WTC11 (cell line): Measurements from ENCODE around the gene TIMP4. TPM values are rescaled to one million over a fixed set of nuclear protein-coding genes. Genes with fewer than 3 reads are reported as not detected.

Source experiments
- ATAC-seq: fragments of 200-7000 bp; cut with Tn5 transposase; 2 replicates; pipeline ENCODE4 v1.10.0; 2021; ENCODE audit warnings: mild to moderate bottlenecking, moderate library complexity
- CTCF ChIA-PET: fragments of 300-600 bp; sonication (Branson Sonifier 250); formaldehyde crosslinking; loops from one replicate; lab custom pipeline; 2021; ENCODE audit warnings: antibody characterized with exemption; lab: Charles Lee
- POLR2A ChIA-PET: fragments of 350-600 bp; sonication (Branson Sonifier 250); formaldehyde crosslinking; loops from one replicate; lab custom pipeline; 2021; ENCODE audit warnings: antibody characterized with exemption; lab: Charles Lee
- DNase-seq: peaks from one replicate; pipeline ENCODE4 v3.0.0; 2021; ENCODE audit warnings: low spot score
- H3K27ac Mint-ChIP-seq: 2 replicates; pipeline ENCODE4 v1.8.0; 2021; ENCODE audit warnings: mixed read lengths
- H3K27me3 Mint-ChIP-seq: 2 replicates; pipeline ENCODE4 v1.8.0; 2021; ENCODE audit warnings: low read depth, mild to moderate bottlenecking, moderate library complexity, mixed read lengths
- H3K36me3 Mint-ChIP-seq: 2 replicates; pipeline ENCODE4 v1.8.0; 2021; ENCODE audit warnings: mixed read lengths
- H3K4me1 Mint-ChIP-seq: 2 replicates; pipeline ENCODE4 v1.8.0; 2022; ENCODE audit warnings: mixed read lengths
- H3K4me3 Mint-ChIP-seq: 2 replicates; pipeline ENCODE4 v1.8.0; 2021; ENCODE audit warnings: mild to moderate bottlenecking, moderate library complexity, mixed read lengths
- H3K9me3 Mint-ChIP-seq: 2 replicates; pipeline ENCODE4 v1.8.0; 2021; ENCODE audit warnings: mixed read lengths
- AFF4 ChIP-seq: sonication (generic); formaldehyde crosslinking; IDR thresholded peaks from 2 replicates; pipeline ENCODE4 v1.8.1; 2023; ENCODE audit warnings: mild to moderate bottlenecking, missing genetic modification reagents, borderline replicate concordance
- ATF2 ChIP-seq: sonication (generic); formaldehyde crosslinking; IDR thresholded peaks from 2 replicates; pipeline ENCODE4 v1.8.1; 2022; ENCODE audit warnings: low read depth, missing genetic modification reagents, borderline replicate concordance
- ESRRA ChIP-seq: sonication (generic); formaldehyde crosslinking; IDR thresholded peaks from 2 replicates; pipeline ENCODE4 v1.8.1; 2022; ENCODE audit warnings: mild to moderate bottlenecking, missing genetic modification reagents, borderline replicate concordance
- ETV6 ChIP-seq: sonication (generic); formaldehyde crosslinking; IDR thresholded peaks from 2 replicates; pipeline ENCODE4 v1.8.1; 2022; ENCODE audit warnings: mild to moderate bottlenecking, missing genetic modification reagents
- FOXJ3 ChIP-seq: sonication (generic); formaldehyde crosslinking; IDR thresholded peaks from 2 replicates; pipeline ENCODE4 v1.9.0; 2021; ENCODE audit warnings: missing genetic modification reagents, mild to moderate bottlenecking, borderline replicate concordance
- GRHL2 ChIP-seq: fragments of 250-450 bp; sonication (Bioruptor Pico); IDR thresholded peaks from 2 replicates; pipeline ENCODE4 v1.8.0; 2022; ENCODE audit warnings: mild to moderate bottlenecking, moderate library complexity; ENCODE audit not compliant: insufficient replicate concordance, severe bottlenecking
- HMGA2 ChIP-seq: fragments of 250-450 bp; sonication (Bioruptor Pico); IDR thresholded peaks from 2 replicates; pipeline ENCODE4 v1.4.0; 2021; ENCODE audit warnings: mild to moderate bottlenecking, moderate library complexity
- HMGXB4 ChIP-seq: sonication (generic); formaldehyde crosslinking; IDR thresholded peaks from 2 replicates; pipeline ENCODE4 v1.8.1; 2023; ENCODE audit warnings: mild to moderate bottlenecking, moderate library complexity, missing genetic modification reagents
- IRF1 ChIP-seq: sonication (generic); formaldehyde crosslinking; IDR thresholded peaks from 2 replicates; pipeline ENCODE4 v1.8.0; 2023; ENCODE audit warnings: missing genetic modification reagents
- KAT7 ChIP-seq: sonication (generic); formaldehyde crosslinking; IDR thresholded peaks from 2 replicates; pipeline ENCODE4 v1.8.1; 2023; ENCODE audit warnings: missing genetic modification reagents, mild to moderate bottlenecking, borderline replicate concordance
- MXD4 ChIP-seq: fragments of 250-450 bp; sonication (Bioruptor Pico); IDR thresholded peaks from 2 replicates; pipeline ENCODE4 v1.8.0; 2021; ENCODE audit warnings: mild to moderate bottlenecking, moderate library complexity, borderline replicate concordance
- NFATC4 ChIP-seq: fragments of 250-450 bp; sonication (Bioruptor Pico); IDR thresholded peaks from 2 replicates; pipeline ENCODE4 v1.9.0; 2021; ENCODE audit warnings: mild to moderate bottlenecking
- RELA ChIP-seq: sonication (generic); formaldehyde crosslinking; IDR thresholded peaks from 2 replicates; pipeline ENCODE4 v1.8.1; 2022; ENCODE audit warnings: missing genetic modification reagents, mild to moderate bottlenecking, borderline replicate concordance
- RORB ChIP-seq: fragments of 250-450 bp; sonication (Bioruptor Pico); IDR thresholded peaks from 2 replicates; pipeline ENCODE4 v1.9.0; 2021; ENCODE audit warnings: mild to moderate bottlenecking
- SMAD4 ChIP-seq: sonication (generic); formaldehyde crosslinking; IDR thresholded peaks from 2 replicates; pipeline ENCODE4 v1.8.0; 2022; ENCODE audit warnings: mild to moderate bottlenecking, missing genetic modification reagents
- SP1 ChIP-seq: sonication (generic); formaldehyde crosslinking; conservative IDR thresholded peaks from 2 replicates; pipeline ENCODE4 v1.8.1; 2022; ENCODE audit warnings: missing genetic modification reagents
- TEAD4 ChIP-seq: sonication (generic); formaldehyde crosslinking; IDR thresholded peaks from 2 replicates; pipeline ENCODE4 v1.8.0; 2022; ENCODE audit warnings: mild to moderate bottlenecking, missing genetic modification reagents
- ZBTB21 ChIP-seq: sonication (generic); formaldehyde crosslinking; IDR thresholded peaks from 2 replicates; pipeline ENCODE4 v1.8.1; 2023; ENCODE audit warnings: mild to moderate bottlenecking, missing genetic modification reagents, borderline replicate concordance
- ZNF219 ChIP-seq: sonication (generic); formaldehyde crosslinking; IDR thresholded peaks from 2 replicates; pipeline ENCODE4 v1.8.0; 2023; ENCODE audit warnings: missing genetic modification reagents, mild to moderate bottlenecking, borderline replicate concordance
- ZNF281 ChIP-seq: sonication (generic); formaldehyde crosslinking; IDR thresholded peaks from 2 replicates; pipeline ENCODE4 v1.8.0; 2023; ENCODE audit warnings: mild to moderate bottlenecking, missing genetic modification reagents
- ZNF317 ChIP-seq: sonication (generic); formaldehyde crosslinking; IDR thresholded peaks from 2 replicates; pipeline ENCODE4 v1.8.1; 2023; ENCODE audit warnings: low read depth, mild to moderate bottlenecking, moderate library complexity, missing genetic modification reagents, borderline replicate concordance
- ZNF423 ChIP-seq: fragments of 250-450 bp; sonication (Bioruptor Pico); IDR thresholded peaks from 2 replicates; pipeline ENCODE4 v2.1.2; 2022; ENCODE audit warnings: mild to moderate bottlenecking, moderate library complexity
- total RNA-seq: library from RNA; stranded (reverse); gene quantifications from 3 replicates; pipeline ENCODE4 v1.2.3, GENCODE V29; 2021

The TIMP4 gene
- total RNA-seq, 1 experiment from 2014 or later: 11.8 TPM

GRCh38 chr3:12181301-12181700 is 22.6 kb upstream of the TIMP4 start:
- no peaks in the 10 kb centered on the region for H3K27me3 Mint-ChIP-seq
- ChIA-PET CTCF (interaction anchor here (1.4 kb wide), 1 partner anchor 299 kb away, joined by 5 read pairs; no protein-coding TSS in a partner anchor), POLR2A (no interaction called here)
- no peaks in the 10 kb centered on the region for H3K4me1 Mint-ChIP-seq
- H3K4me3 Mint-ChIP-seq: no peak overlapping the region
- no peaks in the 10 kb centered on the region for H3K36me3 Mint-ChIP-seq
- no peak for DNase-seq
- no peaks in the 10 kb centered on the region for H3K9me3 Mint-ChIP-seq
- no peak for ATAC-seq
- H3K27ac Mint-ChIP-seq: no peak overlapping the region
- TF ChIP-seq SP1 (CRISPR knock-in tag) (no peak), IRF1 (CRISPR knock-in tag) (no peak), AFF4 (CRISPR knock-in tag) (no peak), ZNF219 (CRISPR knock-in tag) (no peak), ATF2 (CRISPR knock-in tag) (no peak), HMGXB4 (CRISPR knock-in tag) (no peak), ZNF317 (CRISPR knock-in tag) (no peak), ZNF423 (no peak), MXD4 (no peak), HMGA2 (CRISPR knock-in tag) (no peak), RORB (no peak), SMAD4 (CRISPR knock-in tag) (no peak)

- no peak overlapping the region for H3K27ac Mint-ChIP-seq
- H3K36me3 Mint-ChIP-seq: no peaks in the 10 kb centered on the region
- POLR2A ChIA-PET: no interaction called here
- no peaks in the 10 kb centered on the region for H3K27me3 Mint-ChIP-seq
- no peaks in the 10 kb centered on the region for H3K9me3 Mint-ChIP-seq
- CTCF ChIA-PET: interaction anchor here (1.4 kb wide), 1 partner anchor 299 kb away, joined by 5 read pairs; no protein-coding TSS in a partner anchor
- DNase-seq (no peak), ATAC-seq (no peak)
- TF ChIP-seq ZNF317 (CRISPR knock-in tag) (no peak), ESRRA (CRISPR knock-in tag) (no peak), ETV6 (no peak), GRHL2 (CRISPR knock-in tag) (no peak), ZBTB21 (CRISPR knock-in tag) (no peak), RORB (no peak), ZNF281 (CRISPR knock-in tag) (no peak), KAT7 (CRISPR knock-in tag) (no peak), NFATC4 (CRISPR knock-in tag) (no peak), TEAD4 (CRISPR knock-in tag) (no peak), FOXJ3 (CRISPR knock-in tag) (no peak), RELA (no peak)
- no peak overlapping the region for H3K4me3 Mint-ChIP-seq
- H3K4me1 Mint-ChIP-seq: no peaks in the 10 kb centered on the region
Measured at GRCh38 chr3:12180631-12181030, 21.9 kb upstream of the TIMP4 start.
